ENCODE measurements around the gene PGBD2. TPM values are rescaled to one million over a fixed set of nuclear protein-coding genes. Genes with fewer than 3 reads are reported as not detected.

Gene PGBD2
- total and polyA plus RNA-seq, 9 of the 15 experiments (the other 6 are each of a cell fraction or from before 2014, with no cell fraction given) = 11.9 to 21.8 (median 14.7) TPM

- peak; percentile 60 for TF ChIP-seq ZBTB33 (CRISPR knock-in tag; IDR thresholded peaks at IDR 0.05)
- TF ChIP-seq, protein P1, sequence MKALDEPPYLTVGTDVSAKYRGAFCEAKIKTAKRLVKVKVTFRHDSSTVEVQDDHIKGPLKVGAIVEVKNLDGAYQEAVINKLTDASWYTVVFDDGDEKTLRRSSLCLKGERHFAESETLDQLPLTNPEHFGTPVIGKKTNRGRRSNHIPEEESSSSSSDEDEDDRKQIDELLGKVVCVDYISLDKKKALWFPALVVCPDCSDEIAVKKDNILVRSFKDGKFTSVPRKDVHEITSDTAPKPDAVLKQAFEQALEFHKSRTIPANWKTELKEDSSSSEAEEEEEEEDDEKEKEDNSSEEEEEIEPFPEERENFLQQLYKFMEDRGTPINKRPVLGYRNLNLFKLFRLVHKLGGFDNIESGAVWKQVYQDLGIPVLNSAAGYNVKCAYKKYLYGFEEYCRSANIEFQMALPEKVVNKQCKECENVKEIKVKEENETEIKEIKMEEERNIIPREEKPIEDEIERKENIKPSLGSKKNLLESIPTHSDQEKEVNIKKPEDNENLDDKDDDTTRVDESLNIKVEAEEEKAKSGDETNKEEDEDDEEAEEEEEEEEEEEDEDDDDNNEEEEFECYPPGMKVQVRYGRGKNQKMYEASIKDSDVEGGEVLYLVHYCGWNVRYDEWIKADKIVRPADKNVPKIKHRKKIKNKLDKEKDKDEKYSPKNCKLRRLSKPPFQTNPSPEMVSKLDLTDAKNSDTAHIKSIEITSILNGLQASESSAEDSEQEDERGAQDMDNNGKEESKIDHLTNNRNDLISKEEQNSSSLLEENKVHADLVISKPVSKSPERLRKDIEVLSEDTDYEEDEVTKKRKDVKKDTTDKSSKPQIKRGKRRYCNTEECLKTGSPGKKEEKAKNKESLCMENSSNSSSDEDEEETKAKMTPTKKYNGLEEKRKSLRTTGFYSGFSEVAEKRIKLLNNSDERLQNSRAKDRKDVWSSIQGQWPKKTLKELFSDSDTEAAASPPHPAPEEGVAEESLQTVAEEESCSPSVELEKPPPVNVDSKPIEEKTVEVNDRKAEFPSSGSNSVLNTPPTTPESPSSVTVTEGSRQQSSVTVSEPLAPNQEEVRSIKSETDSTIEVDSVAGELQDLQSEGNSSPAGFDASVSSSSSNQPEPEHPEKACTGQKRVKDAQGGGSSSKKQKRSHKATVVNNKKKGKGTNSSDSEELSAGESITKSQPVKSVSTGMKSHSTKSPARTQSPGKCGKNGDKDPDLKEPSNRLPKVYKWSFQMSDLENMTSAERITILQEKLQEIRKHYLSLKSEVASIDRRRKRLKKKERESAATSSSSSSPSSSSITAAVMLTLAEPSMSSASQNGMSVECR (CRISPR knock-in tag; IDR thresholded peaks at IDR 0.05) = peak; percentile 84
- no peak for TF ChIP-seq MCM7 (IDR thresholded peaks at IDR 0.05)
- peak; percentile 71; the same call in 1 of the 2 replicates for TF ChIP-seq E2F3 (CRISPR knock-in tag; IDR thresholded peaks at IDR 0.05)
- TF ChIP-seq SRSF9 (IDR thresholded peaks at IDR 0.05; ENCODE audit: borderline replicate concordance, low read depth, low read length) = no peak
- no peak for TF ChIP-seq TCFL5 (CRISPR knock-in tag; conservative IDR thresholded peaks at IDR 0.05)
- TF ChIP-seq, protein P2, sequence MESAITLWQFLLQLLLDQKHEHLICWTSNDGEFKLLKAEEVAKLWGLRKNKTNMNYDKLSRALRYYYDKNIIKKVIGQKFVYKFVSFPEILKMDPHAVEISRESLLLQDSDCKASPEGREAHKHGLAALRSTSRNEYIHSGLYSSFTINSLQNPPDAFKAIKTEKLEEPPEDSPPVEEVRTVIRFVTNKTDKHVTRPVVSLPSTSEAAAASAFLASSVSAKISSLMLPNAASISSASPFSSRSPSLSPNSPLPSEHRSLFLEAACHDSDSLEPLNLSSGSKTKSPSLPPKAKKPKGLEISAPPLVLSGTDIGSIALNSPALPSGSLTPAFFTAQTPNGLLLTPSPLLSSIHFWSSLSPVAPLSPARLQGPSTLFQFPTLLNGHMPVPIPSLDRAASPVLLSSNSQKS (CRISPR knock-in tag; IDR thresholded peaks at IDR 0.05) = no peak
- peak; percentile 65 for TF ChIP-seq ETV1 (tag; conservative IDR thresholded peaks at IDR 0.05; ENCODE audit: low read depth)
- no peak for TF ChIP-seq ZNF764 (CRISPR knock-in tag; IDR thresholded peaks at IDR 0.05; ENCODE audit: low read depth)
- no peak for TF ChIP-seq RBM39 (optimal IDR thresholded peaks at IDR 0.05; ENCODE audit: low read depth, low read length)
- TF ChIP-seq, protein P3, sequence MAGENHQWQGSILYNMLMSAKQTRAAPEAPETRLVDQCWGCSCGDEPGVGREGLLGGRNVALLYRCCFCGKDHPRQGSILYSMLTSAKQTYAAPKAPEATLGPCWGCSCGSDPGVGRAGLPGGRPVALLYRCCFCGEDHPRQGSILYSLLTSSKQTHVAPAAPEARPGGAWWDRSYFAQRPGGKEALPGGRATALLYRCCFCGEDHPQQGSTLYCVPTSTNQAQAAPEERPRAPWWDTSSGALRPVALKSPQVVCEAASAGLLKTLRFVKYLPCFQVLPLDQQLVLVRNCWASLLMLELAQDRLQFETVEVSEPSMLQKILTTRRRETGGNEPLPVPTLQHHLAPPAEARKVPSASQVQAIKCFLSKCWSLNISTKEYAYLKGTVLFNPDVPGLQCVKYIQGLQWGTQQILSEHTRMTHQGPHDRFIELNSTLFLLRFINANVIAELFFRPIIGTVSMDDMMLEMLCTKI (IDR thresholded peaks at IDR 0.05; ENCODE audit: partially characterized antibody) = no peak
- TF ChIP-seq FOS (IDR thresholded peaks at IDR 0.05; ENCODE audit: extremely low read depth, insufficient read length) = no peak
- TF ChIP-seq FUS (optimal IDR thresholded peaks at IDR 0.05; ENCODE audit: low read depth, low read length) = no peak
- TF ChIP-seq BHLHE40 (IDR thresholded peaks at IDR 0.05; ENCODE audit: low read length) = peak; percentile 32; the same call in 1 of the 2 replicates
- TF ChIP-seq NEUROD1 (IDR thresholded peaks at IDR 0.05; ENCODE audit: borderline replicate concordance, low read depth, low read length, partially characterized antibody) = no peak
- TF ChIP-seq, protein P4, sequence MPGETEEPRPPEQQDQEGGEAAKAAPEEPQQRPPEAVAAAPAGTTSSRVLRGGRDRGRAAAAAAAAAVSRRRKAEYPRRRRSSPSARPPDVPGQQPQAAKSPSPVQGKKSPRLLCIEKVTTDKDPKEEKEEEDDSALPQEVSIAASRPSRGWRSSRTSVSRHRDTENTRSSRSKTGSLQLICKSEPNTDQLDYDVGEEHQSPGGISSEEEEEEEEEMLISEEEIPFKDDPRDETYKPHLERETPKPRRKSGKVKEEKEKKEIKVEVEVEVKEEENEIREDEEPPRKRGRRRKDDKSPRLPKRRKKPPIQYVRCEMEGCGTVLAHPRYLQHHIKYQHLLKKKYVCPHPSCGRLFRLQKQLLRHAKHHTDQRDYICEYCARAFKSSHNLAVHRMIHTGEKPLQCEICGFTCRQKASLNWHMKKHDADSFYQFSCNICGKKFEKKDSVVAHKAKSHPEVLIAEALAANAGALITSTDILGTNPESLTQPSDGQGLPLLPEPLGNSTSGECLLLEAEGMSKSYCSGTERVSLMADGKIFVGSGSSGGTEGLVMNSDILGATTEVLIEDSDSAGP (CRISPR knock-in tag; IDR thresholded peaks at IDR 0.05) = no peak
Observed at GRCh38 chr1:248858096-248858890, 47.7 kb upstream of the PGBD2 start (continued).
